ENCODE measurements around the gene MAST4. TPM values are rescaled to one million over a fixed set of nuclear protein-coding genes. Genes with fewer than 3 reads are reported as not detected.

The MAST4 gene
- total and polyA plus RNA-seq, 2 donors (not counting 1 experiment from before 2014, with no cell fraction given), result 2.5 to 57.1 TPM

DNA sequence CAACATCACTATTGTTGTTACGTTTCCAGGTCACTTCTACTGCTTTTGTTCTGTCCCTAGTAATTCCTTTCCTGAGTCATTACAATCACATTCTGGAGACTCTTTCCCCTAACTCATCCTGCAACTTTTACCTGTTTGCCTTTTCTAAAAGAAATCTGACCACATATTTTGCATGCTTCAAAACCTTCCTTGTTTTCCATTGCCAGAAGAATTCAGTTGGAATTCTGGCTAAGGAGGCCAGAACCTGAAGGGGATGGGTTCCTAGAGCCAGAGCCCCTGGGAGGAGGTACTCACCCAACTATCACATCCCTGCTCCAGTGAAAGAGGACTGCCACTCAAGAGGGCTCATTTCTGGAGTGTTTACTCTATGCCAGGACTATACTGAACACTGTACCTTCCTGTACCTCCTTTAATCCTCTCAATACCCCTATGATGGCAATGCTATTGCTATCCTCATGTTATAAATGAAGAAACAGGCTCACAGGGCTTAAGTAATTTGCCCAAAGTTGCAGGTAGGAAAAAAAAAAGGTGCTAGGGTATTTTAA, 42.8 kb upstream of the MAST4 start:
- DNase-seq (no peak), ATAC-seq (ENCODE audit: low read depth) (no peak)
- H3K79me2 ChIP-seq (ENCODE audit: control insufficient read depth, insufficient read depth, low read length), result no peaks in the 10 kb centered on the region
- TF ChIP-seq EZH2 (IDR thresholded peaks at IDR 0.05; ENCODE audit: borderline replicate concordance, insufficient read depth, low read depth, low read length, poor library complexity, severe bottlenecking), result no peak
- TF ChIP-seq, protein P1, sequence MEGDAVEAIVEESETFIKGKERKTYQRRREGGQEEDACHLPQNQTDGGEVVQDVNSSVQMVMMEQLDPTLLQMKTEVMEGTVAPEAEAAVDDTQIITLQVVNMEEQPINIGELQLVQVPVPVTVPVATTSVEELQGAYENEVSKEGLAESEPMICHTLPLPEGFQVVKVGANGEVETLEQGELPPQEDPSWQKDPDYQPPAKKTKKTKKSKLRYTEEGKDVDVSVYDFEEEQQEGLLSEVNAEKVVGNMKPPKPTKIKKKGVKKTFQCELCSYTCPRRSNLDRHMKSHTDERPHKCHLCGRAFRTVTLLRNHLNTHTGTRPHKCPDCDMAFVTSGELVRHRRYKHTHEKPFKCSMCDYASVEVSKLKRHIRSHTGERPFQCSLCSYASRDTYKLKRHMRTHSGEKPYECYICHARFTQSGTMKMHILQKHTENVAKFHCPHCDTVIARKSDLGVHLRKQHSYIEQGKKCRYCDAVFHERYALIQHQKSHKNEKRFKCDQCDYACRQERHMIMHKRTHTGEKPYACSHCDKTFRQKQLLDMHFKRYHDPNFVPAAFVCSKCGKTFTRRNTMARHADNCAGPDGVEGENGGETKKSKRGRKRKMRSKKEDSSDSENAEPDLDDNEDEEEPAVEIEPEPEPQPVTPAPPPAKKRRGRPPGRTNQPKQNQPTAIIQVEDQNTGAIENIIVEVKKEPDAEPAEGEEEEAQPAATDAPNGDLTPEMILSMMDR (IDR thresholded peaks at IDR 0.05), result no peak
- ChIA-PET CTCF (interaction anchor here (1.0 kb wide), 1 partner anchor 33 kb away, joined by 3 read pairs; no protein-coding TSS in a partner anchor), POLR2A (interaction anchor here (1.4 kb wide), 1 partner anchor 37 kb away, joined by 3 read pairs; no protein-coding TSS in a partner anchor)
- H2AFZ ChIP-seq (ENCODE audit: insufficient read depth, low read depth, low read length, poor library complexity, severe bottlenecking), result no peak overlapping the region
- H4K20me1 ChIP-seq (ENCODE audit: control insufficient read depth, insufficient read depth, low read length, poor library complexity, severe bottlenecking), result no peaks in the 10 kb centered on the region
- H3K4me1 Mint-ChIP-seq, result peaks cover 35% of the 10 kb centered on the region
- peaks cover 0 to 4% (median 1%) of the 10 kb centered on the region in 4 experiments for H3K27me3 ChIP-seq (replicated peaks in 1 of 4; ENCODE audit: control extremely low read depth in 1 of 4, control insufficient read depth in 3 of 4, insufficient read depth in 4 of 4, low read length in 3 of 4)
- no peaks in the 10 kb centered on the region for H3K36me3 ChIP-seq (replicated peaks in 1 of 2; ENCODE audit: control extremely low read depth in 1 of 2, control insufficient read depth in 1 of 2, extremely low read depth in 1 of 2, insufficient read depth in 2 of 2, low read length in 1 of 2)
- H3K27me3 Mint-ChIP-seq, result no peaks in the 10 kb centered on the region
- peak overlapping the region; percentile 50 for H3K4me2 ChIP-seq (replicated peaks; ENCODE audit: low read depth, low read length, poor library complexity, severe bottlenecking)
- H3K27ac Mint-ChIP-seq, result peak overlapping the region; percentile 93
- 100% methylated on average over 1 of the region's 1 CpG for WGBS (ENCODE audit: insufficient coverage)
- peak overlapping the region; percentile 1 to 75 for H3K27ac ChIP-seq (ENCODE audit: low read length in 2 of 2)
- intact Hi-C loops (cut with micrococcal nuclease), result loop anchor here (5.0 to 10.0 kb wide), 2 partner anchors 626 to 1661 kb away; partner anchors contain the start of genes ERBIN and PIK3R1
- H3K4me3 ChIP-seq (ENCODE audit: control extremely low read depth in 1 of 5, extremely low read depth in 1 of 5, insufficient read depth in 1 of 5, low read depth in 2 of 5, low read length in 4 of 5), result no peak overlapping the region
- peaks cover 0 to 6% (median 0%) of the 10 kb centered on the region in 3 donors for H3K9me3 ChIP-seq (ENCODE audit: control extremely low read depth in 1 of 3, control insufficient read depth in 2 of 3, insufficient read depth in 1 of 3, low read length in 2 of 3)
- H3K9me3 Mint-ChIP-seq (ENCODE audit: insufficient read depth), result peaks cover 6% of the 10 kb centered on the region
- H3K4me1 ChIP-seq (ENCODE audit: control insufficient read depth in 2 of 2, insufficient read depth in 2 of 2, low read length in 2 of 2), result peaks cover 23 to 28% of the 10 kb centered on the region in 2 donors
- H3K4me3 Mint-ChIP-seq, result peak overlapping the region; percentile 38
- H3K9ac ChIP-seq (ENCODE audit: low read length), result no peak overlapping the region

All from B cell (primary cell).